K562 (cell line): ENCODE results near the gene PRKAR1B. TPM values are rescaled to one million over a fixed set of nuclear protein-coding genes. Genes with fewer than 3 reads are reported as not detected.

Experiments
- CUX1 ChIP-seq: fragments of 200-800 bp; sonication (Bioruptor generic); IDR thresholded peaks from 2 replicates; pipeline ENCODE4 v1.6.1; 2016; ENCODE audit warnings: missing genetic modification characterization, missing compliant biosample characterization
- CXXC5 ChIP-seq: fragments of 250-450 bp; sonication (Bioruptor Pico); IDR thresholded peaks from 2 replicates; pipeline ENCODE4 v1.8.0; 2022; ENCODE audit warnings: inconsistent platforms, mild to moderate bottlenecking, moderate library complexity
- E2F1 ChIP-seq: sonication (generic); formaldehyde crosslinking; IDR thresholded peaks from 2 replicates; pipeline ENCODE4 v1.8.1; 2023; ENCODE audit warnings: mild to moderate bottlenecking, missing genetic modification reagents, moderate library complexity
- ETS2 ChIP-seq: IDR thresholded peaks from 2 replicates; pipeline ENCODE4 v1.6.1; 2016; ENCODE audit warnings: borderline replicate concordance, missing genetic modification characterization, mild to moderate bottlenecking, moderate library complexity, missing compliant biosample characterization; ENCODE audit not compliant: poor library complexity, severe bottlenecking
- FOS ChIP-seq: IDR thresholded peaks from 3 replicates; pipeline ENCODE4 v1.6.1; 2011; ENCODE audit not compliant: insufficient read length; ENCODE audit errors: extremely low read depth
- FOXK1 ChIP-seq: sonication (generic); formaldehyde crosslinking; IDR thresholded peaks from 2 replicates; pipeline ENCODE4 v1.8.0; 2022; ENCODE audit warnings: missing genetic modification reagents, mild to moderate bottlenecking, borderline replicate concordance
- HMG20B ChIP-seq: fragments of 250-450 bp; sonication (Bioruptor Pico); IDR thresholded peaks from 2 replicates; pipeline ENCODE4 v1.5.0; 2021; ENCODE audit warnings: mild to moderate bottlenecking
- NCOA1 ChIP-seq: fragments of 450-650 bp; IDR thresholded peaks from 2 replicates; pipeline ENCODE4 v1.6.1; 2016; ENCODE audit warnings: low read depth
- NCOR1 ChIP-seq: fragments of 450-650 bp; IDR thresholded peaks from 2 replicates; pipeline ENCODE4 v1.6.1; 2016; ENCODE audit warnings: mild to moderate bottlenecking, moderate library complexity
- NFIC ChIP-seq: fragments of 450-650 bp; IDR thresholded peaks from 2 replicates; pipeline ENCODE4 v1.6.1; 2017; ENCODE audit warnings: mild to moderate bottlenecking, inconsistent platforms
- NFRKB ChIP-seq: fragments of 450-650 bp; IDR thresholded peaks from 2 replicates; pipeline ENCODE4 v1.6.1; 2016; ENCODE audit warnings: low read depth
- PCBP2 ChIP-seq: fragments of 200-400 bp; formaldehyde crosslinking; IDR thresholded peaks from 2 replicates; pipeline ENCODE4 v1.6.1; 2018; ENCODE audit warnings: low read length, low read depth, mild to moderate bottlenecking, moderate library complexity; ENCODE audit not compliant: poor library complexity, severe bottlenecking
- PHF21A ChIP-seq: fragments of 450-650 bp; IDR thresholded peaks from 2 replicates; pipeline ENCODE4 v1.6.1; 2017; ENCODE audit warnings: low read depth, borderline replicate concordance
- POLR2B ChIP-seq: fragments of 450-650 bp; IDR thresholded peaks from 2 replicates; pipeline ENCODE4 v1.6.1; 2018; ENCODE audit warnings: low read depth; ENCODE audit not compliant: partially characterized antibody
- RBM22 ChIP-seq: fragments of 200-400 bp; formaldehyde crosslinking; IDR thresholded peaks from 2 replicates; pipeline ENCODE4 v1.6.1; 2018; ENCODE audit warnings: low read length, low read depth; ENCODE audit not compliant: poor library complexity, severe bottlenecking
- RBM34 ChIP-seq: fragments of 200-400 bp; formaldehyde crosslinking; IDR thresholded peaks from 2 replicates; pipeline ENCODE4 v1.6.1; 2018; ENCODE audit warnings: low read length, borderline replicate concordance; ENCODE audit not compliant: insufficient read depth
- SOX6 ChIP-seq: fragments of 450-650 bp; IDR thresholded peaks from 2 replicates; pipeline ENCODE4 v1.6.1; 2014; ENCODE audit warnings: mild to moderate bottlenecking
- SRSF9 ChIP-seq: fragments of 200-400 bp; formaldehyde crosslinking; IDR thresholded peaks from 2 replicates; pipeline ENCODE4 v1.6.1; 2017; ENCODE audit warnings: low read depth, low read length, borderline replicate concordance
- TARDBP ChIP-seq: fragments of 450-650 bp; IDR thresholded peaks from 2 replicates; pipeline ENCODE4 v1.6.1; 2016
- TFAM ChIP-seq: fragments of 250-450 bp; sonication (Bioruptor Pico); conservative IDR thresholded peaks from 2 replicates; pipeline ENCODE4 v1.5.0; 2021; ENCODE audit warnings: mild to moderate bottlenecking, moderate library complexity
- WHSC1 ChIP-seq: IDR thresholded peaks from one replicate; pipeline ENCODE4 v1.6.1; 2012; ENCODE audit warnings: low read length, control low read depth, inconsistent platforms
- XRCC5 ChIP-seq: fragments of 200-400 bp; formaldehyde crosslinking; IDR thresholded peaks from 2 replicates; pipeline ENCODE4 v1.6.1; 2017; ENCODE audit warnings: low read depth, mild to moderate bottlenecking, low read length
- ZKSCAN8 ChIP-seq: fragments of 200-800 bp; sonication (Bioruptor generic); IDR thresholded peaks from 2 replicates; pipeline ENCODE4 v1.6.1; 2016; ENCODE audit warnings: missing genetic modification characterization, missing compliant biosample characterization
- ZNF347 ChIP-seq: fragments of 450-650 bp; formaldehyde crosslinking; IDR thresholded peaks from 2 replicates; pipeline ENCODE4 v1.4.0; 2020; ENCODE audit warnings: low read depth, mild to moderate bottlenecking, moderate library complexity
- ZNF79 ChIP-seq: fragments of 250-450 bp; sonication (Bioruptor Pico); IDR thresholded peaks from 2 replicates; pipeline ENCODE4 v1.4.0; 2020; ENCODE audit warnings: low read depth, mild to moderate bottlenecking, moderate library complexity
- polyA plus RNA-seq, 8 experiments: library from polyadenylated mRNA; depleted of rRNA in 4 of 8; stranded (reverse) in 5 of 8; unstranded in 3 of 8; fragments of >200 nt; fragmentation: Nextera tagmentation in 2 of 8; fragmentation: Illumina TruSeq in 1 of 8; extraction: Ambion mirVana in 2 of 8; extraction: Trizol in 1 of 8; gene quantifications; 2 replicates each; pipeline versions ENCODE4 v1.2.1 to v1.2.3, GENCODE V29; 2011 to 2014; ENCODE audit warnings: inconsistent platforms in 1 of 8, missing spikeins in 1 of 8
- total RNA-seq, 7 experiments: library from RNA; depleted of rRNA in 6 of 7; stranded (reverse); fragments of >200 nt in 6 of 7; fragmentation: Illumina TruSeq in 2 of 7; extraction: Trizol in 2 of 7; gene quantifications; 2 replicates each; pipeline versions ENCODE4 v1.2.1 to v1.2.3, GENCODE V29; 2011 to 2021; ENCODE audit warnings: low replicate concordance in 1 of 7

PRKAR1B gene
- total and polyA plus RNA-seq, 9 of the 15 experiments (the other 6 are each of a cell fraction or from before 2014, with no cell fraction given): 0.99 to 30.5 (median 12.7) TPM

GRCh38 chr7:641269-641671 lies 85.8 kb downstream of the PRKAR1B start (continued):
- TF ChIP-seq NFRKB: no peak
- TF ChIP-seq NCOR1: peak; percentile 18; the same call in 1 of the 2 replicates
- TF ChIP-seq SOX6: peak; percentile 28; the same call in 1 of the 2 replicates
- TF ChIP-seq WHSC1: no peak
- TF ChIP-seq E2F1 (CRISPR knock-in tag): no peak
- TF ChIP-seq RBM22: no peak
- no peak for TF ChIP-seq FOXK1 (CRISPR knock-in tag)
- no peak for TF ChIP-seq CXXC5
- TF ChIP-seq NCOA1: no peak
- TF ChIP-seq ZNF79: no peak
- no peak for TF ChIP-seq ETS2 (tag)
- TF ChIP-seq POLR2B: no peak
- no peak for TF ChIP-seq PHF21A
- no peak for TF ChIP-seq ZNF347 (CRISPR knock-in tag)
- TF ChIP-seq PCBP2: no peak
- no peak for TF ChIP-seq SRSF9
- no peak for TF ChIP-seq CUX1 (CRISPR knock-in tag)
- TF ChIP-seq HMG20B (CRISPR knock-in tag): no peak
- TF ChIP-seq FOS: no peak
- no peak for TF ChIP-seq TFAM (CRISPR knock-in tag)
- peak; percentile 66; the same call in 1 of the 2 replicates for TF ChIP-seq TARDBP
- TF ChIP-seq XRCC5: no peak
- TF ChIP-seq ZKSCAN8: no peak
- TF ChIP-seq RBM34: no peak
- TF ChIP-seq NFIC: peak; percentile 94
